GM23248 (cell line): ENCODE results near the gene SLC9B2.

Source experiments
- EZH2 ChIP-seq: fragments of 200-600 bp; sonication (generic); IDR thresholded peaks from 2 replicates; pipeline ENCODE4 v1.6.1; 2018; ENCODE audit warnings: antibody characterized with exemption, mild to moderate bottlenecking; ENCODE audit not compliant: insufficient read depth, poor library complexity, severe bottlenecking
- EZH2phosphoT487 ChIP-seq: fragments of 200-600 bp; sonication (generic); IDR thresholded peaks from 2 replicates; pipeline ENCODE4 v1.6.1; 2018; ENCODE audit warnings: antibody characterized with exemption, moderate library complexity, mild to moderate bottlenecking, low read depth; ENCODE audit not compliant: insufficient read depth

DNA sequence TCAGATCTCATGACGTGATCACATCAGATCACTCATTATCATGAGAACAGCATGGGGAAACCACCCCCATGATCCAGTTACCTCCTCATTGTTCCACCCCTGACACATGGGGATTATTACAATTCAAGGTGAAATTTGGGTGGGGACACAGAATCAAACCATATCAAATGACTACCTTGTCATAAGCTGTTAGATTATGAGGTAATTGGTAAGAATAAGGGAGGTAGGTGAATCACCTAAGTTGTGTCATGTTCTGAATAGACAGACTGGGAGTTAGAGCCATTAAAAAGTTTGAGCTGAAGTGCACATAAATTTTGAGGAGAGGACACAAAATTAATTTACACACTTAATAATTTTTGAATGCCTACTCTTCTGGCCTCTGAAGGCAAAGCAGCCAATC lies 81.8 kb downstream of the SLC9B2 start:
- no peak for TF ChIP-seq EZH2
- no peak for TF ChIP-seq EZH2phosphoT487
